ENCODE data around the gene SNRNP27.
"Not testable (repeated sequence)": the region's sequence is repeated elsewhere in the genome, so short reads cannot be mapped to it uniquely, and the experiment has no call there.

SNRNP27 gene

GRCh38 chr2:69893684-69894551 lies at the start of gene SNRNP27:
Gene SNRNP27, plus strand, starts transcription at chr2:69893956. Its CDS starts 29 bp downstream, at chr2:69893985.
- DNase-seq: peak; percentile 74

- no peak for DNase-seq
Measured at GRCh38 chr2:69843993-69844392, 49.8 kb upstream of the SNRNP27 start.

GRCh38 chr2:69844560-69844959 lies 49.2 kb upstream of the SNRNP27 start:
- DNase-seq: no peak

GRCh38 chr2:69846182-69847067 lies 47.3 kb upstream of the SNRNP27 start:
- no peak for DNase-seq

- DNase-seq: no peak
Measured at GRCh38 chr2:69847068-69847828, 46.5 kb upstream of the SNRNP27 start.

- no peak for DNase-seq
Measured at GRCh38 chr2:69848186-69848790, 45.5 kb upstream of the SNRNP27 start.

- DNase-seq: no peak
Measured at GRCh38 chr2:69858261-69858660, 35.5 kb upstream of the SNRNP27 start.

GRCh38 chr2:69863298-69863697 lies 30.5 kb upstream of the SNRNP27 start:
- DNase-seq: no peak

GRCh38 chr2:69888451-69888850 lies 5.3 kb upstream of the SNRNP27 start:
- DNase-seq: no peak

GRCh38 chr2:69889302-69889701 lies 4.5 kb upstream of the SNRNP27 start:
- no peak for DNase-seq

- DNase-seq: no peak
Measured at GRCh38 chr2:69890881-69891280, 2.9 kb upstream of the SNRNP27 start.

- DNase-seq: peak; percentile 8
Measured at GRCh38 chr2:69892838-69893424, 825 bp upstream of the SNRNP27 start.

GRCh38 chr2:69894737-69895136 lies 981 bp downstream of the SNRNP27 start:
- not testable (repeated sequence) for DNase-seq

- DNase-seq: no peak
Measured at GRCh38 chr2:69902213-69902922, 8.6 kb downstream of the SNRNP27 start.

- no peak for DNase-seq
Measured at GRCh38 chr2:69907216-69907615, 13.5 kb downstream of the SNRNP27 start.

- DNase-seq: peak; percentile 55
Measured at GRCh38 chr2:69911985-69912563, 18.3 kb downstream of the SNRNP27 start.

GRCh38 chr2:69914164-69914949 lies 20.6 kb downstream of the SNRNP27 start:
- DNase-seq: peak; percentile 100

GRCh38 chr2:69914950-69915945 lies 21.5 kb downstream of the SNRNP27 start, which contains the start of gene MXD1:
Gene MXD1, plus strand, starts transcription at chr2:69915109. Its CDS starts 222 bp downstream, at chr2:69915331.
- DNase-seq: no peak

- no peak for DNase-seq
Measured at GRCh38 chr2:69916106-69916505, 22.4 kb downstream of the SNRNP27 start.

Measured in HCEC 1CT (cell line).